GM21367 (cell line): ENCODE results near the gene TUBB.
"Not testable (repeated sequence)": the region's sequence is repeated elsewhere in the genome, so short reads cannot be mapped to it uniquely, and the experiment has no call there.

Experiments
- ATAC-seq: cut with Tn5 transposase; IDR thresholded peaks from one replicate; pipeline ENCODE4 v1.9.1; 2021; ENCODE audit not compliant: unreplicated experiment

The TUBB gene

DNA sequence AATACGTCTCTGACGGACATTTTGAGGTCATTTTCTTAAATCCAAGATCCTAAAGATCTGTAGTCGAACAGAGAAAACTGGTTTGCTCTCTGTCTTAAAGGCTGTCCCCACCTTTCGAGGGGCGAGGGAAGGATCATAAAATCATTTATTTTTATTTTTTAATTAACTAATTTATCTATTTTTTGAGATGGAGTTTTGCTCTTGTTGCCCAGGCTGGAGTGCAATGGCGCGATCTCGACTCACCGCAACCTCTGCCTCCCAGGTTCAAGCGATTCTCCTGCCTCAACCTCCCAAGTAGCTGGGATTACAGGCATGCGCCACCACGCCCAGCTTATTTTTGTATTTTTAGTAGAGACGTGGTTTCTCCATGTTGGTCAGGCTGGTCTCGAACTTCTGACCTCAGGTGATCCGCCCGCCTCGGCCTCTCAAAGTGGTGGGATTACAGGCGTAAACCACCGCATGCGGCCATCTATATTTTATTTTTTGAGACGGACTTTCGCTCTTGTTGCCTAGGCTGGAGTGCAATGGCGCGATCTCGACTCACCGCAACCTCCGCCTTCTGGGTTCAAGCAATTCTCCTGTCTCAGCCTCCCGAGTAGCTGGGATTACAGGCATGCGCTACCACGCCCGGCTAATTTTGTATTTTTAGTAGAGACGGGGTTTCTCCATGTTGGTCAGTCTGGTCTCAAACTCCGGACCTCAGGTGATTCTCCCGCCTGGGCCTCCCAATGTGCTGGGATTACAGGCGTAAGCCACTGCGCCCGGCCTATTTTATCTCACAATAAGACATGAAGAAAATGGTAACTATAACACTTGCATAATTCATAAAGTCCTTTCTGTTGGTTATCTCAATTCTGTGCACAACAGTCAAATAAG, 2.1 kb upstream of the TUBB start:
- ATAC-seq: not testable (repeated sequence)

DNA sequence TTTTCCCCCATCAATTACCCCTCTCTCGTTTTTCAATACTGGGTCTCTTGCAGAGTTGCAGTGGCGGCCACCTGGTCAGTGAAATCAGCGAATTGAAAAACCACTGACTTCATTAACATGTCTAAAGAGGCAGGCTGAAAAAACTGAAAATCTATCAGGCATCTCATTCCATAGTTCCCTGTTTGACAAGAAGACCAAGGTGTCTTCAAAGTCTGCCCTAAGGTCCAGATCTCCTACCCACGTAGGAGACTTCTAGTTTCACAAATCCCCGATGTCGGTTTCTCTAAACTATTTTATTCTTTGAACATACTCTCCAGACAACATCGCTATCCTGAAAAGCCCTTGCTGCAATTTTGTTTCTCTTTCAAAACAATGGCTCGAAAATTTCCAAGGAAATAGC, 796 bp upstream of the TUBB start:
- ATAC-seq: no peak

DNA sequence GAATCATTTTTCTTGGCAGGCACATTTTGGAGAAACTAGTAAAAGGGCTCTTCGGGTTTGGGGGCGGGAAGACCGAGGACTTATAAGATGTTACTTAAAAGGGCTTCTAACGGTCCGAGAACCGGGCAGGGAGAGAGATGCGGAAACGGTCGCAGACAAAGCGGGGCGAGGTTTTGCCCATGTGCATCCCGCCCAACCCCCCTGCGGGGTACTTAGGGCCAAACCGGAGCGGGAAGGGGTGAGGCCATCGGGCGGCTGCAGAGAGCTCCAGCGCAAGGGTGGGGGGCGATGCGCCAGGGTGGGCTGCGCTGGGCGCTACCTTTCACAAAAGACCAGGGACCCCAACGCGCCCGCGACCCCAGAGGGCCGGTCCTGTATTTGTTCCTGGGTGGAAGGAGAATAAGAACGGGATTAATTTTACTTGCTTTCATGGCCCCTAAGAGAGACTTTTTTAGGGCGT, 616 bp downstream of the TUBB start:
- ATAC-seq: no peak

DNA sequence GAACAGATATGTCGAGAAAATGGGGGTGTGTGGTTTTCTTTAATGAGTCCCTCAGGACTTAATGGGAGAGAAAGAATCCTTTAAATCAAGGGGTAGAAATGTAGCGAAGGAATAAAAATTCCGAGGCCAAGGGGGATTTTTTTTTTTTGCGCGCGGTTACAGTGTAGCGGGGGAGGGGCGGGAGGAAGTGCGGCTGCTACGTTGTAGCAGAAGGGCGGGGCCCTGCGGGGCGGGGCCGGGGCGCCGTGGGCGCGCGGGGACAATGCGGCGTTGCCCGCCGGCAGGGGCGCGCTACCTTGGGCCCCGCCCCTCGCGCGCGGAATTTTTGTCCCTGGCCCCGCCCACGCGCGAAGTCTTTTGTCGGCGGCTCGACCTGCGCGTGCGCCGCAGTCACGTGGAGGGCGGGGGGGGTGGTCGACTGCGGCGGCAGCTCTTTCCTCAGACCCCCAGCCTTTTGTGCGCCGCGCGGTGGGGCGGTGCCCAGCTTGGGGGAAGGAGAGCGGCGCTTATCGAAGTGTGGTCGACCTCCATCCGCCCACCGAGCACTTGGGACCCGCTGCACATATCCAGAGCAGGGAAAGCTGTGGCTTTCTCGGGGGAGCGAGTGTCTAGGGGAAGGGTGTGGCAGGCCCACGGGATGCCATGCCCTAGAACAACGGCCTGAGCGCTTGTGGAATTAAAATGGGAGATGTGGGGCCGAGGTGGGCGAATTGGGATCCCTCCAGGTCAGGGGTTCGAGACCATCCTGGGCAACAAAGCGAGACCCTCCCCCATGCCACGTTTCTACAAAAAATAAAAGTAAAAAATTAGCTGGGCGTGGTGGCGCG, 1.3 kb downstream of the TUBB start:
- no peak for ATAC-seq

DNA sequence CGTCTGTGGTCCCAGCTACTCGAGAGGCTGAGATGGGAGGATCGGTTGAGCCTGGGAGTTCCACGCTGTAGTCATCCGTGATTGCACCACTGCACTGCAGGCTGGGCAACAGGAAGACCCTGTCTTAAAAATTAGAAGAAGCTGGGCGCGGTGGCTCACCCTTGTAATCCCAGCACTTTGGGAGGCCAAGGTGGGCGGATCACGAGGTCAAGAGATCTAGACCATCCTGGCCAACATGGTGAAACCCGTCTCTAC, 1.8 kb downstream of the TUBB start:
- ATAC-seq: not testable (repeated sequence)

DNA sequence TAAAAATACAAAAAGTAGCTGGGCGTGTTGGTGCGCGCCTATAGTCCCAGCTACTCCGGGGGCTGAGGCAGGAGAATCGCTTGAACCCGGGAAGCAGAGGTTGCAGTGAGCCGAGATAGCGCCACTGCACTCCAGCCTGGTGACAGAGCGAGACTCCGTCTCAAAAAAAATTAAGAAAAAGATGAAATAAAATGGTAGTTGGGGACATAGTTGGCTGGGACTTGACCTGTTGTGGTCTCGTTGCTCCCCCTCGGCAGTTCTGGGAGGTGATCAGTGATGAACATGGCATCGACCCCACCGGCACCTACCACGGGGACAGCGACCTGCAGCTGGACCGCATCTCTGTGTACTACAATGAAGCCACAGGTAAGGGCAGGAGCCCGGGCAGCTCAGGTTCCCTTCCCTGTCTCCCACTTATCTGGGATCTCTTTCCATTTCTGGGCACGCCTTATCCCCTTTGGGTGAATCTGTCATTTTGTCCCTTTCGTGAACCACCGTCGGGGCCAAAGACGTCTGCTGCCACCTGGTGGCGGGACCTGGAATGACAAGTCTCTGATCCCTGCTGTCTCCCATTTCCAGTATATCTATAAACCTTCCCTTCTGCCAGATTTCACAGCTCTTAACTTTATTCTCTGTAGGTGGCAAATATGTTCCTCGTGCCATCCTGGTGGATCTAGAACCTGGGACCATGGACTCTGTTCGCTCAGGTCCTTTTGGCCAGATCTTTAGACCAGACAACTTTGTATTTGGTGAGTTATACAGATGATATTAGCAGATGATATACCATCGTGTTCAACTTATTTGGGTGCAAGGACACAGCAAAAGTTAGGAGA, 2.3 kb downstream of the TUBB start:
- no peak for ATAC-seq

DNA sequence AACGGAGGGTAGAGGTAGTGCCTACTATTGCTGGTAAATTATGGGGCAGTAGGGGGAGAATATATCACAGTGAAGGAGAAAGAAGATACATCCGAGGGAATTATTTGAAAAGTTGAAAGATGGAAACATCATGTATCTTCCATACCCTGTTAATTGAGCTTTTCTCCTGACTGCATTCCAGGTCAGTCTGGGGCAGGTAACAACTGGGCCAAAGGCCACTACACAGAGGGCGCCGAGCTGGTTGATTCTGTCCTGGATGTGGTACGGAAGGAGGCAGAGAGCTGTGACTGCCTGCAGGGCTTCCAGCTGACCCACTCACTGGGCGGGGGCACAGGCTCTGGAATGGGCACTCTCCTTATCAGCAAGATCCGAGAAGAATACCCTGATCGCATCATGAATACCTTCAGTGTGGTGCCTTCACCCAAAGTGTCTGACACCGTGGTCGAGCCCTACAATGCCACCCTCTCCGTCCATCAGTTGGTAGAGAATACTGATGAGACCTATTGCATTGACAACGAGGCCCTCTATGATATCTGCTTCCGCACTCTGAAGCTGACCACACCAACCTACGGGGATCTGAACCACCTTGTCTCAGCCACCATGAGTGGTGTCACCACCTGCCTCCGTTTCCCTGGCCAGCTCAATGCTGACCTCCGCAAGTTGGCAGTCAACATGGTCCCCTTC, 3.1 kb downstream of the TUBB start:
- ATAC-seq: not testable (repeated sequence)

DNA sequence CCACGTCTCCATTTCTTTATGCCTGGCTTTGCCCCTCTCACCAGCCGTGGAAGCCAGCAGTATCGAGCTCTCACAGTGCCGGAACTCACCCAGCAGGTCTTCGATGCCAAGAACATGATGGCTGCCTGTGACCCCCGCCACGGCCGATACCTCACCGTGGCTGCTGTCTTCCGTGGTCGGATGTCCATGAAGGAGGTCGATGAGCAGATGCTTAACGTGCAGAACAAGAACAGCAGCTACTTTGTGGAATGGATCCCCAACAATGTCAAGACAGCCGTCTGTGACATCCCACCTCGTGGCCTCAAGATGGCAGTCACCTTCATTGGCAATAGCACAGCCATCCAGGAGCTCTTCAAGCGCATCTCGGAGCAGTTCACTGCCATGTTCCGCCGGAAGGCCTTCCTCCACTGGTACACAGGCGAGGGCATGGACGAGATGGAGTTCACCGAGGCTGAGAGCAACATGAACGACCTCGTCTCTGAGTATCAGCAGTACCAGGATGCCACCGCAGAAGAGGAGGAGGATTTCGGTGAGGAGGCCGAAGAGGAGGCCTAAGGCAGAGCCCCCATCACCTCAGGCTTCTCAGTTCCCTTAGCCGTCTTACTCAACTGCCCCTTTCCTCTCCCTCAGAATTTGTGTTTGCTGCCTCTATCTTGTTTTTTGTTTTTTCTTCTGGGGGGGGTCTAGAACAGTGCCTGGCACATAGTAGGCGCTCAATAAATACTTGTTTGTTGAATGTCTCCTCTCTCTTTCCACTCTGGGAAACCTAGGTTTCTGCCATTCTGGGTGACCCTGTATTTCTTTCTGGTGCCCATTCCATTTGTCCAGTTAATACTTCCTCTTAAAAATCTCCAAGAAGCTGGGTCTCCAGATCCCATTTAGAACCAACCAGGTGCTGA, 3.9 kb downstream of the TUBB start:
- not testable (repeated sequence) for ATAC-seq

DNA sequence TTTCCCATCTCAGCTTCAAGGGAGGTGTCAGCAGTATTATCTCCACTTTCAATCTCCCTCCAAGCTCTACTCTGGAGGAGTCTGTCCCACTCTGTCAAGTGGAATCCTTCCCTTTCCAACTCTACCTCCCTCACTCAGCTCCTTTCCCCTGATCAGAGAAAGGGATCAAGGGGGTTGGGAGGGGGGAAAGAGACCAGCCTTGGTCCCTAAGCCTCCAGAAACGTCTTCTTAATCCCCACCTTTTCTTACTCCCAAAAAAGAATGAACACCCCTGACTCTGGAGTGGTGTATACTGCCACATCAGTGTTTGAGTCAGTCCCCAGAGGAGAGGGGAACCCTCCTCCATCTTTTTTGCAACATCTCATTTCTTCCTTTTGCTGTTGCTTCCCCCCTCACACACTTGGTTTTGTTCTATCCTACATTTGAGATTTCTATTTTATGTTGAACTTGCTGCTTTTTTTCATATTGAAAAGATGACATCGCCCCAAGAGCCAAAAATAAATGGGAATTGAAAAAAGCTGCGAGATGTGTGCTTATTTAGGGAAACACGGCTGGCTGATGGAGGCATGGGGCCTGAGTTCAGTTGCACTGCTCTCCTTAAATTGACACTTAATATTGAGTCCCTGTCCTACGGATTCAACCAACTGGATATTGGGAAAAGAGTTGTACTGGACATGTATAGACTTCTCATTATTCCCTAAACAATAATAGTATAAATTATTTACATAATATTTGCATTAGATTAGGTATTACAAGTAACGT, 4.9 kb downstream of the TUBB start:
- ATAC-seq: no peak

DNA sequence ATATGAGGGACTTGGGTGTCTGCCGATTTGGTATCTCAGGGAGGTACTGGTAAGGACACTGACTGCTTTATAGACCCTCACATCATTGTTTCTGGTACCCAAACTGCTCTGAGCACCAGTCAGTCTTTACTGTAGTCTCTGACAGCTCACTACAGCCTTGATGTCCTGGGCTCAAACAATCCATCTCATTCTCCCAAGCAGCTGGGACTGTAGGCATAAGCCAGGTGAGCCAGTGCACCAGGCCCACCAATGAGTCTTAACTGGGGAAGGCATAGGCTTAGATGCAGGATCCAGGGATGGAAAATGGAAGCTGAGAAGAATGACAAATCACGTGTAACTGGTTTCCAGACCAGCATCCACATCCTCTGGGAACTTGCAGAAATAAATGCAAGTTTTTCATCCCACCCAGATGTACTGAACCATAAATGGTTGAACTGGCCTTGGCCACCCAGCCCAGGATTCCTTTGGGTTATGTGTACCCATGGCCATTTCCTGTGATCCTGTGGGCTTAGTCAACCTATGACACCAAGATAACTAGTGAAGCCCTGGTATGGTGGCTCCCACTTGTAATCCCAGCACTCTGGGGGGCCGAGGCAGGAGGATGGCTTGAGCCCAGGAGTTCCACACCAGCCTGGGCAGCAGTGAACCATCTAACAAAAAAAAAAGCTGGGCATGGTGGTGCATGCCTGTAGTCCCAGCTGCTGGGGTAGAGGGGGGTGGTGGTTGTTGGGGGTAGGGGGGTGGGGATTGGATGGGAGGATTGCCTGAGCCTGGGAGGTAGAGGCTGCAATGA, 5.8 kb downstream of the TUBB start:
- ATAC-seq: no peak

DNA sequence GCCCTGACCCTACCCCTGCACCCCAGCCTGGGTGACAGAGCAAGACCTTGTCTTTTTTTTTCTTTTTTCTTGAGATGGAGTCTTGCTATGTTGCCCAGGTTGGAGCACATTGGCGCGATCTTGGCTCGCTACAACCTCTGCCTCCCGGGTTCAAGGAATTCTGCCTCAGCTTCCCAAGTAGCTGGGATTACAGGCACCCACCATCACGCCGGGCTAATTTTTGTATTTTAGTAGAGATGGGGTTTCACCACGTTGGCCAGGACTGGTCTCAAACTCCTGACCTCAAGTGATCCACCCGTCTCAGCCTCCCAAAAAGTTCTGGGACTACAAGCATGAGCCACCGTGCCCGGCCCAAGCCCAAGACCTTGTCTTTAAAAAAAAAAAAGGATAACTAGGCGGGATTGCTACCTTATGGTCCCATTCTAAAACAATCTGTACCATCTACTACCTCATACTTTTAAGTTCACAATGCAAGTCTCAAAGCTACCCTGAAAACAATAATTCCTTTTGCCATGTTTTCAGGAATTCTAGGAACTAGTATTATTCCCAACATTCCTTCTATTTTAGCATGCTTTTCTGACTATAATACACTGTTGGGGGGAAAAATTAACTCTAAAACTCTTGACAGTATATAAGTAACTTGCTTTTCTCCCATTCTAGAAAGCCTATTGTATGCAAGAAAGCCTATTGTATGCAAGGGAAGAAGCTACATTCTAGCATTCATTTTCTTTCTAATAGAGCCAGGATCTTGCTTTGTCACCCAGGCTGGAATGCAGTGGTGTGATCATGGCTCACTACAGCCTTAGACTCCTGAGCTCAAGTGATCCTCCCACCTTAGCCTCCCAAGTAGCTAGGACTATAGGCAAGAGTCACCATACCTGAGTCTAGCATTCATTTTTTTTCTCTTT, 6.6 kb downstream of the TUBB start:
- no peak for ATAC-seq

DNA sequence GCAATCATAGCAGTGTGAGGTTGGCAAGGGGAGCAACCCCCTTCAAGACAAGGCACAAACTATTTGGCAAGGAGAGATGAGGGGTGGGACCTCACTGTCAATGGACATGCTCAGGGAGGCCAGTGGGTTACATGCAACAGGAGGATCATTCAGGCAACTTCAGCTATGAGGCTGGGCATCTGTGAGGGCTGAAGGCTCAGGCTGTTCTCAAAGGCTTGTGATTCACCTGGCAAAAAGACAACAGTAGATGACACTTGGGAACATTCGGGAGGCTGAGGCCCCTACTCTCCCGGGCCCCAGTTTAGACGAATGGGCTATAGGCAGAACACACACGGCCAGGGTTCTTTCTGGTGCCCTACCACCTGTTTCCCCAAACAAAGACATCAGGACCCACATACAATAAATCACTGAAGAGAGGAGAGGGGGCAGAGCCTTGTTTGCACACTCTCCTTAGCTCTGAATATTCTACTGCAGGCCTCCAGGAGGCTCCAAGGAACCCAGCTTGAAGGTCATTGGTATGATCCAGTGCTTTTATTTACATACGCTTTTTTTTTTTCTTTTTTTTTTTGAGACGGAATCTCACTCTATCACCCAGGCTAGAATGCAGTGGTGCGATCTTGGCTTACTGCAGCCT, 7.9 kb downstream of the TUBB start:
- ATAC-seq: no peak

DNA sequence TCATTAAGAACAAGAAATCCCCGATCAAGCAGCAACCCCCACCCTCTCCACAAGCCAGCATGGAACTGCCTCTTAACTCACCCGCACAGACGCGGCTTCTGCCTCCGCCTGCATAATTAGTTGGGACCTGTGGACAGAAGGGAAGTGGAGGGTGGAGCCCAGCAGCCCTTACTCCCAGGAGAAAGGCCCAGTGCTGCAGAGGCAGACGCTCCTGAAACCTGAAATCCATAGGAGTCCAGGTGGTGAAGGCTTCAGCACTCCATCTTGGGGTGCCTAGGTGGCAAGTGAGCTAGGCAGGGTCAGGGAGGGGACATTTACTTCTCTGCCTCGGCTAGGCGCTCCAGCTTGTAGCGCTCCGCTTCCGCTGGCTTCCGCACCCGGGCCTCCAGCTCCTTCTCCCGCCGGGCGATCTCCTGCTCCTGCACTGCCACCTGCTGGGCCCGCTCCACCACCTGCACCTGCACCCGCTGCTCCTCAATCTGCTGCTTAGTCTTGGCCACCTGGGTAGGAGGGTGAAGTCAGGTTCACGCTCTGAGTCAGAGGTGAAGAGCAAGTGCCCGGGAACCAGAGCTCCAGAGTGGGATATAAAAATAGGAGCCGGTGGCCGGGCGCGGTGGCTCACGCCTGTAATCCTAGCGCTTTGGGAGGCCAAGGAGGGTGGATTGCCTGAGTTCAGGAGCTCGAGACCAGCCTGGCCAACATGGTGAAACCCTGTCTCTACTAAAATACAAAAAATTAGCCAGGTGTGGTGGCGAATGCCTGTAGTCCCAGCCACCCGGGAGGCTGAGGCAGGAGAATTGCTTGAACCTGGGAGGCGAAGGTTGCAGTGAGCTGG, 10.7 kb downstream of the TUBB start:
- ATAC-seq: no peak

DNA sequence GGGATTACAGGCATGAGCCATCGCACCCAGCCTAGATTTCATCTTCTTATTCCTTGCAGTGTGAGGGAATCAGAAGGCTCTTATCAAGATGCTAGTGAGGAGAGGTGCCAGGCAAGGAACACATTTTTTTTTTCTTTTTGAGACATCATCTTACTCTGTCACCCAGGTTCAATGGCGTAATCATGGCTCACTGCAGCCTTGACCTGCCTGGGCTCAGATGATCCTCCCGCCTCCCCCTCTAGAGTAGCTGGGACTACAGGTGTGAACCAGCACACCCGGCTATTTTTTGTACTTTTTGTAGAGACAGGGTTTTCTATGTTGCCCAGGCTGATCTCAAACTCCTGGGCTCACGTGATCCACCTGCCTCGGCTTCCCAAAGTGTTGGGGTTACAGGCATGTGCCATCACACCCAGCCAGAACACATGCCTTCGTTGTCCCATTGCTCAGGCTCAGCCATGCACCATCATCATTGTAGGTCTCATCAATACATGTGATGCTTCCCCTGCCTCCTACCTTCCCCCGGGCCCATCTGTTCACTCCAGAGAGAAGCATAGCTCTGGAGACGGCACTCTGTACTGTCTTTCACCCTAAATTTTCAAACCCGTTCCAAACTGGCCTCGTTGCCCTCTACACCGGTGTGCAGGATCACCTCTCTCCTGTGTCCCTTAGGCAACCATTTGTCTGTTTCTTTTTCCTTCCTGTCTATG, 12.2 kb downstream of the TUBB start:
- no peak for ATAC-seq

DNA sequence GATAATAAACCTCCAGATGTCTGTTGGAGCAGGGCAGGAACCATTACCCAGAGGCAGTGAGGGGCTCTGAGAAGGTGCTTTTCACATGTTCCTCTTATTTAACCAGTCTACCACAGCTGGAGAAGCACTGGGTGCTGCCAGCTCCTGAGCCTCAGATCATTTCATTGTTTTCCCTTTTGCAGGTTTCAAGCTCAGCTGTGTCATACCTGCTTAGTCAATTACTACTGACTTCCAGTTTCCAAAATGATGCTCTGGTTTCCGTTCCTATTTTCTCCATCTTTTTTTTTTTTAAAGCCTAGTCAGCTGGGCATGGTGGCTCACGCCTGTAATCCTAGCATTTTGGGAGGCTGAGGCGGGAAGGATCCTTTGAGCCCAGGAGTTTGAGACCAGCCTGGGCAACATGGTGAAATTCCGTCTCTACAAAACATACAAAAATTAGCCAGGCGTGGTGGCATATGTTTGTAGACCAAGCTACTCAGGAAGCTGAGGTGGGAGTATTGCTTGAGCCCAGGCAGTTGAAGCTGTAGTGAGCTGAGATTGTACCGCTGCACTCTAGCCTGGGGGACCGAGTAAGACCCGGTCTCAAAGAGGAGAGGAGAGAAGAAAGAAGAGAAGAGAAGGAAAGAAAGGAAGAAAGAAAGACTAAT, 15.6 kb downstream of the TUBB start:
- no peak for ATAC-seq
